UCSD-AML1 (cell line): Measurements from ENCODE around the gene CTRB2.
"Not testable (repeated sequence)": the region's sequence is repeated elsewhere in the genome, so short reads cannot be mapped to it uniquely, and the experiment has no call there.

Source experiments
- DNase-seq: peaks from one replicate; lab custom pipeline; 2025; ENCODE audit not compliant: unreplicated experiment; lab: John Stamatoyannopoulos, UW

Gene CTRB2

DNA sequence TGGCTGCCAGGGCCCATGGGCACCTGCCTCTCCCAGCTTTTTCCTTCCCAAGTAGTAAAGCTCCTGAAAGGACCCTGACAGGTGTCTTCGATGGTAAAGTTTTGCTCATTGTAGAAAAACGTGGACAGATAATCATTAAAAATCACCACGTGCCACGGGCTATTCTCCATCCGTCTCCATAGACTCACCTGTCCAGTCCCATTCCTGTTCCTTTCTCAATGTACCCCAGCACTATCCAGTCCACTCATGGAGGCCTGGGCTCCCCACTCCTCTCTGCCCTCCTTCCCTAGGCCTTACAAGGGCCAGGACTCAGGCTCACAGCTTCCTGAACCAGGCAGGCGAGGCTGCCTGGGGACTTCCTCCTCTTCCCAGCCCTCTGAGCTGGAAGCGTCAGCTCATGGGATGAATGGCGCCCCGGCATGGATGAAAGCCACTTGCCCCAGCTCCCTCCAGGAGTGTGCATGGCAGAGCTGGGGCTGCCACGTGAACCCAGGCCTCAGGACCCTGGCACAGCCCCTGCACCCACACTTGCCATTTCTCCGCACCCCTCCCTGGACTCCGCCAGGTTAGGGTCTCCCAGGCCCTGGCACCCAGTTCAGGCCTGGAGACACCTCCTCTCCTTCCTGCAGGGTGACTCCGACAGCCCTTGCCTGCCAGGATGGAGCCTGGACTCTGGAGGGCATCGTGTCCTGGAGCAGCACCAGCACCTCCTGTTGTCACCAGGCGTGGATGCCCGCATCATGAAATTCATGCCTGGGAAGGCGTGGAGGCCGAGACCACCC, 20.6 kb upstream of the CTRB2 start:
- DNase-seq: no peak

DNA sequence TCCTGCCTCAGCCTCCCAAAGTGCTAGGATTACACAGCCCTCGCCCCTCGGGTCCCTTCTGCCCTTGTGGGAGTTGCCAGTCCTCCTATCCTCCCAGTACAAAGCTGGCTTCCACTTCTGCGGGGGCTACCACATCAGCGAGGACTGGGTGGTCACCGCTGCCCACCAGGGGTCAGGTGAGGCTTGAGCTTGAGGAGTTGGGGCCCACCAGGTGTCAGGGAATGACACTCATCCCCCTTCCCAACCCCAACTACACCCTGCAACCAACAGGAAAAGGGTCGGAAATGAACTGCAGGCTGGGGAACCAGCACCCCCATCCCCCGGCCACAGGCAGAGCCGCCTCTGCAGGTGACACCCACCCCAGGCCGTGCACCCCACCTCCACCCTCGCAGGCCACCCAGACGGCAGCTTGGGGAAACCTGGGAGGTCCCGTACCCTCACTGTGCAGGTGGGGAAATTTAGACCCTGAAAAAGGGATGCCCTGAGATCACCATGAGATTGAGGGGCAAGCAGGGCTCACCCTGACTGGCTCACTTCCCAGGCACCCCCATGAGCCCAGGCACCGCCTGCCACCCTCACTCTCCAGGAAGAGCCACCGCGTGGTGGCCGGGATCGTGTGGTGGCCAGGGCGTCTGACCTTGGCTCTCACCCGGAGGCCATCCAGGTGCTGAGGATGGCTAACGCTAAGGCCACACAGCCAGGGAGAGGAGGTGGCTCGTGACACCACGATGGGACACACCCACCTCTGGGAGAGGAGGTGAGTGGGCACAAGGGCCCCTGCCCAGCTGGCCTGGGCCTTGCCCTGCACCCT, 19.8 kb upstream of the CTRB2 start:
- DNase-seq: no peak

DNA sequence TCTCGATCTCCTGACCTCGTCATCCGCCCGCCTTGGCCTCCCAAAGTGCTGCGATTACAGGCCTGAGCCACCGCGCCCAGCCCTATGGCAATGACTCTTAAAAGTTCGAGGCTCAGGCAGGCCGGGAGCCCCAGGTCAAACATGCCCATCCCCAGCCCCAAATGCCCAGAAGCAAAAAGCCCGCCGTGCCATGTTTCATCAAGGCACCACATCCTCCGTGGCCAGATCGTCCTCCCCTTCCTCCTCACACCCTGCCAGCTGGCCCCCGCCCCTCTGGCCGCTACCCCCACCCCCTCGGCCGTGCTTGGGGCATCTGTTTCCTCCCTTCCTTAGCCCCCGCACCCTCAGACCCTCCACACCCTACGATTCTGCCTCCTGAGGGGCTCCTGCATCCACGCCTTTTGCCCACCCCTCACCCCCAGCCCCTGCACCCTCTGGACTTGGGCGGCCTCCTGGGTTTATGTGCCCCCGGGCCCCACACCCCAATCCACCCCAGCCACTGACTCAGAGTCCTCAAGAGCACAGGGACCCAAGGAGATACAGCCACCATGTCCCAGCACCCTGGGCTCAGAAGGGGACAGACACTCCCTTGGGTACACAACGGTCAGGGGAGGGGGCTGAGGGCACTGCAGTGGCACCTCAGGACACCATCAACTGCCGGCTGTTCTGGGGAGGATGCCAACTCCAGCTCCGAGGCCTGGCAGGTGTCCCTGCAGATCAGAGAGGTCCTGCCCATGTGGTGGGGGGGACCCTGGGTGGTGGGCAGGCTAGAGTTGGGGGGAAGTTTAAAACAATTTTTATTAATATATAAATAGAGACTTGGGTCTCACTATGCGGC, 18.9 kb upstream of the CTRB2 start:
- DNase-seq: no peak

DNA sequence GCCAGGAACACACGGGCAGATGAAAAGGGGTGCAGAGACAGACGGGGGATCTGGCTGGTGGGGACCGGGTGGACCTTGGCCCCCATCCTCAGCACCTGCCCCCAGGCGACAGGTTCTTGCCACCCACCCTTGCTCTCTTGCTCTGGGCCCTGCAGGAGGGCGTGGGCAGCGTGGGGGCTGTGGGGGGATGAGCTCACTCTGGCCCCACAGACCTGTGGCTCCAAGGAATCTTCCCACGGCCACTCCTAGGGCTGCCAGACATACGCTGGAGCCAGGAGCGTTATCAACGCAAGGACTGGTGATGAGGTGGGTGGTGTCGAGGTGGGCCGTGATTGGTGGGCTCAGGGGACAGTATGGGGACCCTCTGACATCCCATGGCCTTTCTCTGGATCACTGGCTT, 18.1 kb upstream of the CTRB2 start:
- no peak for DNase-seq

DNA sequence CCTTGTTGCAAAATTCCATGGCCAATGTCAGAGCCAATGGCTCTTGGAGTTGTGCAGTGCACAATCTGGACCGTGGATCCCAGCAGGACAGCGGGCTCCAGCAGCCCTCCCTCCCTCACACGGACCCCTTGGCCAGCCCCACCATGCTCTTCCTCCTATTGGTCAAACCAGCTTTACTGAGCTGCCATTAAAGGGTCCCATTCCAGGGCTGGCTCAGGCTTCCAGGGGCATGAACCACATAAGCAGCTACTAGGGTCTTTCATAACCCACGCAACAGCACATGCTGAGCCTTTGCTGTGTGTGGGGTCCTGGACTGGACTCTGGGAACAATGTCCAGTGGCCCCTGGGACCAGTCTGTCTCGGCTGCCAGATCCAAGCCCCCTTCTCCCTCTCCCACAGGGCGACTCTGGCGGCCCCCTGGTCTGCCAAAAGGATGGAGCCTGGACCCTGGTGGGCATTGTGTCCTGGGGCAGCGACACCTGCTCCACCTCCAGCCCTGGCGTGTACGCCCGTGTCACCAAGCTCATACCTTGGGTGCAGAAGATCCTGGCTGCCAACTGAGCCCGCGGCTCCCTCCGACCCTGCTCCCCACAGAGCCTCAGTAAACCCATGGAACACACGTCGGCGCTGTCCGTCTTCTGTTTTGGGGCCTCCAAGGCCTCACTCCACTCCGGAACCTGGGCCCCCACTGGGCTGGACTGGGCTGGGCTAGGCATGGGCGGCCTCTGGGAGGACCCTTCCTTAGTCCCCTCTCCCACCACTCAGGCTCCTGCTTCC, 17.5 kb upstream of the CTRB2 start:
- no peak for DNase-seq

DNA sequence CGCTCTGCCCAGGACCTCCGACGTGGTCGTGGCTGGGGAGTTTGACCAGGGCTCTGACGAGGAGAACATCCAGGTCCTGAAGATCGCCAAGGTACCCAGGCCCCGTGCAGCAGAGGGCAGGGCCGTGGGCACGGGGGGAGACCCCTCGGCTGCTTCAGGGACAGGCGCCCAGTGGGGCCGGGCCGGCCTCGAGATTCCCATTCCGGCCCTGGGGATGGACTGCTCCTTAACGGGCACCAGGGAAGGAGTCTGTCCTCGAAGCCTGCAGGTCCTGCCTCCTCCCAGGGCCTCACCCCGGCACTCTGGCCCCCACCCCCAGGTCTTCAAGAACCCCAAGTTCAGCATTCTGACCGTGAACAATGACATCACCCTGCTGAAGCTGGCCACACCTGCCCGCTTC, 16.2 kb upstream of the CTRB2 start:
- not testable (repeated sequence) for DNase-seq

DNA sequence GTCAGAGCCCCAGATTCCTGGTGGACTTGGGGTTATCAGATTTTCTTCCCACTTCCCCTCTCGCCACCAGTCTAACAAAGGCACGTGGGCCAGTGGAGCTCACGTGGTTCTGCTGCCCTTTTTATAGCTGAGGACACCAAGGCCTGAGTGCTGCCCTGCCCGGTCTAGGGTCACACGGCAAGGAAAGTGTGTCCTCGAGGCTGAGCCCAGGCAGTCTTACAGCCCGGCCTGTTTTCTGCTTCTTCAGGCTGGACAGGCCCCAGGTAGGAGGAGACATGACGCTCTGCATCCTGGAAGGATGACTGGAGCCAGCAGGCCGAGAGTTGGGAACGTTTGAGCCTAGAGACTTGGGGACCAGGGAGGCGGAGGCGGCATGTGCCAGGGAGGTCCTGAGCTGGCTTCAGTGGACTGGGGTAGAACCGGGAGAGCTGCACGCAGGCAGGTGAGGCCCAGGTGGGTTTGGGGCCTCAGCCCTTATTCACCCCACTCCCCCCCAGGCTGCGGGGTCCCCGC, 15.4 kb upstream of the CTRB2 start:
- no peak for DNase-seq

DNA sequence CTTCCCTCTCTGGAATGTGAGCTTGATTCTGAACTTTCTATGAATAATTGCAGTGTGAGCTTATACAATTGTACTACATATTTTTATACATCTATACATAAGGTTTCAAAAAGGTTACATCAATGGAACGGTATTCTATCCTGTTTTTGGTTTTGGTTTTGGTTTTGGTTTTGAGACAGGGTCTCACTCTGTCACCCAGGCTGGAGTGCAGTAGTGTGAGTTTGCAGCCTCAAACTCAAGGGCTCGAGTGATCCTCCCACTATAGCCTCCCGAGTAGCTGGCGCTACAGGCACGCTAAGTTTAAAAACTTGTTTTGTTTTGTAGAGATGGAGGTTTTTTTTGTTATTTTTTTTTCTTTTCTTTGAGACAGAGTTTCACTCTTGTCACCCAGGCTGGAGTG, 12.9 kb upstream of the CTRB2 start:
- DNase-seq: no peak

DNA sequence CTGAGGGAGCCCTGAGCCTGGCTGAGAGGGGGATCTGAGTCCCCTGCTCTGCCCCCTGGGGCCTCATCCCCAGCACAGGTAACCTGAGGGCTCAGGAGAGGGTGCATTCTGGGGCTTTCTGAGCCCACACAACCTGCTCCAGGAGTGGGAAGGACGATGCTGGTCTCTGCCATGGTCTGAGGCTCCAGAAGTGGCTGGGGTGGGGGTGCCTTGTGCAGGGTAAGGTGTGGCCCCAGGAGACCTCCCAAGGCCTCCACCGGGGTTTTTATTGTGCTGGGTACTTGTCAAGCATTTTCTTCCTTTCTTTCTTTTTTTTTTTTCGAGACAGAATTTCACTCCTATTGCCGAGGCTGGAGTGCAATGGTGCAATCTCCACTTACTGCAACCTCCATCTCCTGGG, 12.1 kb upstream of the CTRB2 start:
- no peak for DNase-seq

DNA sequence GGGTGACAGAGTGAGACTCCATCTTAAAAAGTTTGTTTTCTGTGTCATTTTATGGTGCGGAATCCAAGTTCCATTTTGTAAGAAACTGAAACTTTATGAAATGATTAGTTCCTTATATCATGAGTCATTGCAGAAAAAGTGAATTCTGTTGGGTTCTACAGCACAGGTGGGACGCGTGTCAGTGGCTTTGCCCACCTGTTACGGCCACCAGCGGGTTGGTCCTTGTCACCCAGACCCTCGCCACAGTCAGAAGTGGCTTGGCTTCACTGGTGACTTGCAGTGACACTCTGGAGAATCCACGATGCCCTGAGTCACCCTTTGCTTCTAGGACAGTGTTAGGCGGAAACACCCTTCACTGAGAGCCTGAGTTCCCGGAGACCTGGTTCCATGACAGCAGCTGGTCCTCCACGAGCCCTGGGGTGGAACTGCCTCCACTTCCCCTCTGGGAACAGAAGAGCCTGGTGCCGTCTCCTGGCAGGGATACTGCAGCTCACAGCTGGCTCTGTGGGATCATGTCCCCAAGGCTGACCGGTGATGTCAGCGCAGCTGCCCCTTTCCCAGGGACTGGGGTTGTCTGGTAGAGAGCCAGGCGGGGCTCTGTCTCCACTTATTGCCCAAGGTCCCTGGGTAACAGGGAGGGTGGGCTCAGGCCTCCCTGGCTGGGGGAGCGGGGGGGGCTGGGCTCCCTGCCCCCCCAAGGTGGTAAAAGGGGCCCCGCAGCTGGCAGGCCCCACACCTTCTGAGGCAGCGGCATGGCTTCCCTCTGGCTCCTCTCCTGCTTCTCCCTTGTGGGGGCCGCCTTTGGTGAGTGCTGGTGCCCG, 11.5 kb upstream of the CTRB2 start, which contains the start of gene CTRB1:
Gene CTRB1 (plus strand): TSS at position 733 of the 821 bp plus-strand sequence. CDS start 20 bp downstream, at position 753.
- no peak for DNase-seq

DNA sequence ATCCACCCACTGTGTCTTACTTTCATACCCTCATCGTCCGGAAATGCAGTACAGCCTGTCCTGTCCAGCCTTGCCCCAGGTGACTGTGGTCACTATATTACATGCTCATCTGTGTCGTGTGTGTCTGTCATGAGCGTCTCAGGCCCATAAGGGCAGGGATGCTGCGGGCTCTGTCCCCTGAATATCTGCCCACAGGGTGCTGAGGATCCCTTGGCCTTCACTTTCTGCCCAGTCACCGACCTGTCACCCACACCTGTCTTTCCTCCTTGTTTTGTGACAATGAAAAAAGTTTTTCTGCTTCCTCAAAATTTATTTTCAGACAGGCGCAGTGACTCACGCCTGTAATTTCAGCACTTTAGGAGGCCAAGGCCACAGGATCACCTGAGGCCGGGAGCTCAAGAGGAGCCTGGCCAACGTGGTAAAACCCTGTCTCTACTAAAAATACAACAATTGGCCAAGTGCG, 10.5 kb upstream of the CTRB2 start:
- DNase-seq: no peak

DNA sequence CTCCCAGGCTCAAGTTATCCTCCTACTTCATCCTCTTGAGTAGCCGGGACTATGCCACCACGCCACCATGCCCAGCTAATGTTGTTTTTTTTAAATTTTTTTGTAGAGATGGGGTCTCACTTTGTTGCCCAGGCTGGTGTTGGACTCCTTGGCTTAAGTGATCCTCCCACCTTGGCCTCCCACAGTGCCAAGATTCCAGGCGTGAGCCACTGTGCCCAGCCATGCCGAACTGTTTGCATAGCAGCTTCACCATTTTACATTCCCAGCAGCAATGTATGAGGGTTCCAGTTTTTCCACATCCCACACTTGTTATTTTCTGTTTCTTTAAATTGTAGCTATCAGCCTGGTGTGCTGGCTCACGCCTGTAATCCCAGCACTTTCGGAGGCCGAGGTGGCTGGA, 9.6 kb upstream of the CTRB2 start:
- DNase-seq: no peak

DNA sequence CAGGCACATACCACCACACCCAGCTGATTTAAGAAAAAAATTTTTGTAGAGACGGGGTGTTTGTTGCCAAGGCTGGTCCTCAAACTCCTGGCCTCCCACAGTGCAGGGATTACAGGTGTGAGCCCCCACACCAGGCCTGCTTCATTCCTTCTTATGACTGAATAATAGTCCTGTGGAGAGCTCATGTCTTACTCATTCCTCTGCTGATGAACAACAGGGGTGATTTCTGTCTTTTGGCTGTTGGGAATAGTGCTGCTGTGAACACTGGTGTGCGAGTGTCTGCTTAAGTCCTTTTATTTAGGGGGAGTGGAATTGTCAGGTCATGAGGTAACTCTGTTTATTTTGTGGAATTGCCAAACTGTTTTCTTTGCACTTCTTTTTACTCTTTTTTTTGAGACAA, 9.2 kb upstream of the CTRB2 start:
- DNase-seq: no peak

DNA sequence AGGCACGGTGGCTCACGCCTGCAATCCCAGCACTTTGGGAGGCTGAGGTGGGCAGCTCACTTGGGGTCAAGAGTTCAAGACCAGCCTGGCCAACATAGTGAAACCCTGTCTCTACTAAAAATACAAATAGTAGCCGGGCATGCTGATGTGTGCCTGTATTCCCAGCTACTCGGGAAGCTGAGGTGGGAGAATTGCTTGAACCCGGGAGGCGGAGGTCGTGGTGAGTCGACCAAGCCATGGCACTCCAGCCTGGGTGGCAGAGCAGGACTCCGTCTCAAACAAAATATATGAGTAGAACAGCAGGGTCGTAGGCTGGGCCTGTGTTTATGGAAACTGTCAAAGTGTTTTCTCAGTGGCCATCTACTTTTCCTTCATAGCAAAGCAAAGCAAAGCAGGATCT, 4.3 kb upstream of the CTRB2 start:
- not testable (repeated sequence) for DNase-seq

DNA sequence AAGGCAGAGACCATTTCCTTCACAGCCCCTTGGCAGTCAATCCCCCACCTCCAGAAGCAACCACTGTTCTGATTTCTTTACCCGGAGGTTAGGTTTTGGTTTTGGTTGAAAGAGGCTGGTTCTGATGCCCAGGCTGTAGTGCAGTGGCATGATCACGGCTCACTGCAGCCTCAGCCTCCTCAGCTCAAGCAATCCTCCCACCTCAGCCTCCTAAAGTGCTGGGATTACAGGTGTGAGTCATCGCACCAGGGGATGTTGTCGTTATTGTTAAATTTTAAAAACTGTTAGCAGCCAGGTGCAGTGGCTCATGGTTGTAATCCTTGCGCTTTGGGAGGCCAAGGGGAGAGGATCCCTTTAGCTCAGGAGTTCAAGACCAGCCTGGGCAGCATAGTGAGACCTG, 3.0 kb upstream of the CTRB2 start:
- no peak for DNase-seq

DNA sequence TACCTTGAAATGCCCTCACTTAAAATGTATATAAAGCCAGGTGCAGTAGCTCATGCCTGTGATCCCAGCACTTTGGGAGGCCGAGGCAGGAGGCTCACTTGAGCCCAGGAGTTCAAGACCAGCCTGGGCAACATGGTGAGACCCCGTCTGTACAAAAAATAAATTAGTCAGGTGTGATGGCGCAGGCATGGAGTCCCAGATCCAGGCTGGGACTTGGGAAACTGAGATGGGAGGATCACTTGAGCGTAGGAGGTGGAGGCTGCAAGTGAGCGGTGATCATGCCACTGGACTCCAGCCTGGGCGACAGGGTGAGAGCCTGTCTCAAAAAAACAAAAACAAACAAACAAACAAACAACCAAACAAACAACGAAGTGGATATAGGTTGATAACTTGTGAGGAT, 2.6 kb upstream of the CTRB2 start:
- DNase-seq: not testable (repeated sequence)

DNA sequence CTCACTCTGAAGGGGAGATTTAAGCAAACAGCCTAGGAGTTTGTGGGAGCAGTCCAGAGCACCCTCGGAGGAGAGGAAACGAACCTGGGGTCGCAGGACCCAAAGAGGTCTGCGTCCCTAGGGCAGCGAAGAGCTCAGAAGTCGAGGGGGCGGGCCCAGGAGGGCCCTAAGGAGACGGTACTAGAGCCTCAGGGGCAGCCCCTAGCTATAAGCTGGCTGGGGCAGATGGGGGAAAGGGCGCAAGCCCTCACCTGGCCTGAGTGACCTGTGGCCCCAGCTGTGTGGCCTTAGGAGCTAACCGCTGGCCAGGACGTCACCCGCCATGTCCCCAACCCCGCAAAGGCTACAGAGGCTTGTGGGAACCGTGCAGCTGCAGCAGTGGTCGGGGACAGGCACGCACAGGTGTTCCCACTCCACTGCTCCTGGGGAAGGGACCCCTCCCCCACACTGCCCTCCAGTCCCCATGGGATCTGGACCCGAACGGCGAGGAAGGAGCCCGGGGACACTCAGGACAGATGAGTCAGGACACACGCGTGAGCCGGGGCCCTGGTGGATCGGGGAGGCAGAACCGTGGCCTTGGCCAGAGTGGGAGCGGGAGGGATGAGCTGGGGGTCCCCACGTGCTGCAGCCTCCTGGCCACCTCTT, 2.0 kb upstream of the CTRB2 start:
- no peak for DNase-seq

DNA sequence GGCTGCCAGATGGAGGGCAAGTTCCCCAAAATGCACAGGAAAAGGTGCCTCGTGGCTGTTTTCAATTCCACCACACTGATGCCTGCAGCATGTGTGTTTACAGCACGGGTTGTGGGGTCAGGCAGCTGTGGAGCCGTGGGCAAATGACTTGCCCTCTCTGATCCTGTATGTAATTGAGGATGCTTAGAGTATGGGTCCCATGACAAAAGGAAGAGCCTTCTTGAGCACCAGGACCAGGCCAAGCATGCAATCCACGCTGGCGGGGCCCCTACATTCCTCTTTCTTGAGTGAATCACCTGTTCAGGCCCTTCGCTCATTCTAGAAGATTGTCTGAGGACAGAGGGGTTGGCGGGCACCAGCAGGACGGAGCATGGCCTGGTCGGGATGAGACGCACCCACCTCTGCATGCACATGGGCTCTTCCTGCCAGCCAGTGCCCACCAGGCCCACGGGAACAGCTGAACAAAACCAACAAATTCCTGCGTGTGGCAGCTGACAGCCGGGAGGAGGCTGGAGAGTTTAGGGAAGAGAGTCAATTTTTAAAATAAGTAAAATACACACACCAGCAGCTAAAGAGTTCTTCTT, 1.4 kb upstream of the CTRB2 start:
- DNase-seq: no peak

DNA sequence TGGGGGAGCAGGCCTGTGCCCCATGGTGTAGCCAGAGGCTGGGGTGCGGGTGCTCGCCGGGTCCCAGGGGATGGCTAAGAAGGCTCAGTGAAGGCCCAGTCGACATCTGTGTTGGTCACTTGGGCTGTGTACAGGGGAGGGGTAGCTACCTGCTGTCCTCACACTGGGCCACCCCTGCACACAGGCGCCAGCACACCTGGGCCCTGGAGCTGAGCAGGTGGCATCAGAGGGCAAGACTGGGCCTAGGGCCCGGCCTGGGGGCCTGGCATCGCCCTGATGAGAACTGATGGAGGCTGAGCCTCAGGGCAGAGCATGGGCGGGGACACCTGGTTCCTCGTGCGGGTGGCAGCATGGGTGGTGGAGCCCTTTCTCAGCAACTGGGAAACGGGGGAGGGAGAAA, 870 bp upstream of the CTRB2 start:
- DNase-seq: no peak
